Liver (tissue), 9 donors: ENCODE measurements around the gene SLC35A3. TPM values are rescaled to one million over a fixed set of nuclear protein-coding genes. Genes with fewer than 3 reads are reported as not detected.
"Not testable (repeated sequence)": the region's sequence is repeated elsewhere in the genome, so short reads cannot be mapped to it uniquely, and the experiment has no call there.

ENCODE experiments used
- DNase-seq: peaks from one replicate; pipeline ENCODE4 v3.0.0-alpha.2; 2017; ENCODE audit warnings: low spot score
- H3K27ac ChIP-seq, 2 donors: one replicate each; pipeline ENCODE4 v1.7.0; 2013; ENCODE audit warnings: inconsistent platforms in 2 of 2, low read length in 2 of 2, control low read depth in 1 of 2, low read depth in 1 of 2, mild to moderate bottlenecking in 1 of 2
- H3K27me3 ChIP-seq, 4 donors: one replicate each; pipeline versions ENCODE4 v1.6.1 to v1.7.0; 2013; ENCODE audit warnings: low read length in 3 of 4, inconsistent platforms in 1 of 4, mild to moderate bottlenecking in 1 of 4, moderate library complexity in 1 of 4; ENCODE audit not compliant: control insufficient read depth in 4 of 4, insufficient read depth in 4 of 4
- H3K36me3 ChIP-seq, 4 donors: one replicate each; pipeline versions ENCODE4 v1.6.1 to v1.7.0; 2013; ENCODE audit warnings: low read length in 3 of 4, mild to moderate bottlenecking in 3 of 4, low read depth in 1 of 4, moderate library complexity in 1 of 4; ENCODE audit not compliant: control insufficient read depth in 4 of 4, insufficient read depth in 3 of 4
- H3K4me1 ChIP-seq, 4 donors: one replicate each; pipeline versions ENCODE4 v1.6.1 to v1.7.0; 2013; ENCODE audit warnings: low read length in 3 of 4, mild to moderate bottlenecking in 3 of 4, moderate library complexity in 1 of 4; ENCODE audit not compliant: control insufficient read depth in 4 of 4, insufficient read depth in 4 of 4
- H3K4me3 ChIP-seq, 3 donors: one replicate each; pipeline versions ENCODE4 v1.6.1 to v1.7.0; 2013; ENCODE audit warnings: low read length in 3 of 3, control low read depth in 1 of 3, low read depth in 1 of 3, mild to moderate bottlenecking in 1 of 3
- H3K9ac ChIP-seq, 2 donors: one replicate each; pipeline ENCODE4 v1.7.0; 2013; ENCODE audit warnings: low read length in 2 of 2, mild to moderate bottlenecking in 2 of 2, moderate library complexity in 2 of 2, control low read depth in 1 of 2, low read depth in 1 of 2
- H3K9me3 ChIP-seq, 4 donors: one replicate each; pipeline versions ENCODE4 v1.6.1 to v1.7.0; 2013; ENCODE audit warnings: low read length in 3 of 4; ENCODE audit not compliant: control insufficient read depth in 4 of 4
- FOXA1 ChIP-seq: IDR thresholded peaks from 2 replicates; pipeline ENCODE4 v1.6.1; 2016; ENCODE audit warnings: antibody characterized with exemption
- FOXA2 ChIP-seq: IDR thresholded peaks from 2 replicates; pipeline ENCODE4 v1.6.1; 2016; ENCODE audit warnings: antibody characterized with exemption
- GABPA ChIP-seq, 2 donors: IDR thresholded peaks in 1 of 2; conservative IDR thresholded peaks in 1 of 2; 2 replicates each; pipeline ENCODE4 v1.6.1; 2016; ENCODE audit warnings: antibody characterized with exemption in 2 of 2, mild to moderate bottlenecking in 1 of 2, moderate library complexity in 1 of 2
- HNF4A ChIP-seq, 2 donors: conservative IDR thresholded peaks; 2 replicates each; pipeline ENCODE4 v1.6.1; 2016; ENCODE audit warnings: antibody characterized with exemption in 2 of 2, mild to moderate bottlenecking in 2 of 2
- HNF4G ChIP-seq: IDR thresholded peaks from 2 replicates; pipeline ENCODE4 v1.6.1; 2016; ENCODE audit warnings: antibody characterized with exemption
- JUND ChIP-seq, 2 donors: IDR thresholded peaks; 2 replicates each; pipeline ENCODE4 v1.6.1; 2016; ENCODE audit warnings: antibody characterized with exemption in 2 of 2
- NR2F2 ChIP-seq: IDR thresholded peaks from 2 replicates; pipeline ENCODE4 v1.6.1; 2016; ENCODE audit warnings: antibody characterized with exemption
- RAD21 ChIP-seq, 2 donors: IDR thresholded peaks; 2 replicates each; pipeline ENCODE4 v1.6.1; 2016; ENCODE audit warnings: antibody characterized with exemption in 2 of 2, mild to moderate bottlenecking in 2 of 2
- REST ChIP-seq: IDR thresholded peaks from 2 replicates; pipeline ENCODE4 v1.6.1; 2016; ENCODE audit warnings: antibody characterized with exemption, mild to moderate bottlenecking
- RXRA ChIP-seq, 2 donors: IDR thresholded peaks; 2 replicates each; pipeline ENCODE4 v1.6.1; 2017 to 2018; ENCODE audit warnings: antibody characterized with exemption in 2 of 2, mild to moderate bottlenecking in 1 of 2
- TAF1 ChIP-seq: conservative IDR thresholded peaks from 2 replicates; pipeline ENCODE4 v1.6.1; 2016; ENCODE audit warnings: antibody characterized with exemption, mild to moderate bottlenecking
- YY1 ChIP-seq: IDR thresholded peaks from 2 replicates; pipeline ENCODE4 v1.6.1; 2016; ENCODE audit warnings: antibody characterized with exemption, mild to moderate bottlenecking
- WGBS: extraction: QIAGEN DNeasy Blood & Tissue Kit; methylation state at CpG from one replicate; pipeline ENCODE4 v1.1.7; 2013; 5-methylcytosine and 5-hydroxymethylcytosine counted together
- polyA plus RNA-seq, 2 donors: library from polyadenylated mRNA; stranded (reverse) in 1 of 2; unstranded in 1 of 2; fragments of 200-250 nt in 1 of 2; fragments of >200 nt in 1 of 2; fragmentation: Nextera tagmentation in 1 of 2; extraction: Ambion mirVana in 1 of 2; gene quantifications; one replicate each; pipeline versions ENCODE4 v1.2.1 to v1.2.3, GENCODE V29; 2013 to 2015
- total RNA-seq, 2 donors: library from RNA; depleted of rRNA; stranded (reverse); fragments of >200 nt; gene quantifications; one replicate each; pipeline ENCODE4 v1.2.3, GENCODE V29; 2014
- TF ChIP-seq, protein P1 (sequence below): IDR thresholded peaks from 2 replicates; pipeline ENCODE4 v1.6.1; 2016; ENCODE audit warnings: antibody characterized with exemption
- TF ChIP-seq, protein P2 (sequence below): IDR thresholded peaks from 2 replicates; pipeline ENCODE4 v1.6.1; 2016; ENCODE audit warnings: antibody characterized with exemption
- TF ChIP-seq, protein P3 (sequence below): fragments of 150-350 bp; IDR thresholded peaks from 2 replicates; pipeline ENCODE4 v1.5.1; 2017; ENCODE audit warnings: improper control_type of control experiment, low read depth, low read length; ENCODE audit not compliant: missing input control
- donor health status: healthy.
- donor health status: healthy.
- donor health status: healthy.
- donor health status: healthy.
- donor health status: healthy.

SLC35A3 gene
- total and polyA plus RNA-seq, 4 donors, result 12.1 to 35.1 (median 14.4) TPM

- H3K27me3 ChIP-seq, result no peaks in the 10 kb centered on the region
- no peaks in the 10 kb centered on the region for H3K36me3 ChIP-seq
- H3K9me3 ChIP-seq, result no peaks in the 10 kb centered on the region
- H3K4me1 ChIP-seq, result peaks cover 0 to 3% (median 0%) of the 10 kb centered on the region in 4 donors
- no peak for DNase-seq
- 96% methylated on average over 1 of the region's 1 CpG for WGBS
- no peak overlapping the region for H3K4me3 ChIP-seq
- H3K9ac ChIP-seq, result no peak overlapping the region
- no peak overlapping the region for H3K27ac ChIP-seq
- TF ChIP-seq GABPA (IDR thresholded peaks at IDR 0.05 in 1 of 2, conservative IDR thresholded peaks at IDR 0.05 in 1 of 2), result no peak
- no peak for TF ChIP-seq TAF1
- TF ChIP-seq RAD21 (IDR thresholded peaks at IDR 0.05), result no peak
- no peak for TF ChIP-seq YY1
- TF ChIP-seq HNF4G, result no peak
- no peak for TF ChIP-seq NR2F2
- TF ChIP-seq FOXA1, result no peak
- TF ChIP-seq JUND (IDR thresholded peaks at IDR 0.05), result no peak
- TF ChIP-seq, protein P1, sequence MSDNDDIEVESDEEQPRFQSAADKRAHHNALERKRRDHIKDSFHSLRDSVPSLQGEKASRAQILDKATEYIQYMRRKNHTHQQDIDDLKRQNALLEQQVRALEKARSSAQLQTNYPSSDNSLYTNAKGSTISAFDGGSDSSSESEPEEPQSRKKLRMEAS, result no peak
- no peak for TF ChIP-seq RXRA (IDR thresholded peaks at IDR 0.05)
- TF ChIP-seq REST, result no peak
- no peak for TF ChIP-seq FOXA2
- no peak for TF ChIP-seq HNF4A (conservative IDR thresholded peaks at IDR 0.05)
- TF ChIP-seq, protein P2, sequence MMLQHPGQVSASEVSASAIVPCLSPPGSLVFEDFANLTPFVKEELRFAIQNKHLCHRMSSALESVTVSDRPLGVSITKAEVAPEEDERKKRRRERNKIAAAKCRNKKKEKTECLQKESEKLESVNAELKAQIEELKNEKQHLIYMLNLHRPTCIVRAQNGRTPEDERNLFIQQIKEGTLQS, result no peak
- TF ChIP-seq, protein P3, sequence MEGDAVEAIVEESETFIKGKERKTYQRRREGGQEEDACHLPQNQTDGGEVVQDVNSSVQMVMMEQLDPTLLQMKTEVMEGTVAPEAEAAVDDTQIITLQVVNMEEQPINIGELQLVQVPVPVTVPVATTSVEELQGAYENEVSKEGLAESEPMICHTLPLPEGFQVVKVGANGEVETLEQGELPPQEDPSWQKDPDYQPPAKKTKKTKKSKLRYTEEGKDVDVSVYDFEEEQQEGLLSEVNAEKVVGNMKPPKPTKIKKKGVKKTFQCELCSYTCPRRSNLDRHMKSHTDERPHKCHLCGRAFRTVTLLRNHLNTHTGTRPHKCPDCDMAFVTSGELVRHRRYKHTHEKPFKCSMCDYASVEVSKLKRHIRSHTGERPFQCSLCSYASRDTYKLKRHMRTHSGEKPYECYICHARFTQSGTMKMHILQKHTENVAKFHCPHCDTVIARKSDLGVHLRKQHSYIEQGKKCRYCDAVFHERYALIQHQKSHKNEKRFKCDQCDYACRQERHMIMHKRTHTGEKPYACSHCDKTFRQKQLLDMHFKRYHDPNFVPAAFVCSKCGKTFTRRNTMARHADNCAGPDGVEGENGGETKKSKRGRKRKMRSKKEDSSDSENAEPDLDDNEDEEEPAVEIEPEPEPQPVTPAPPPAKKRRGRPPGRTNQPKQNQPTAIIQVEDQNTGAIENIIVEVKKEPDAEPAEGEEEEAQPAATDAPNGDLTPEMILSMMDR, result no peak
Observed at GRCh38 chr1:99957818-99958217, 12.0 kb upstream of the SLC35A3 start.

DNA sequence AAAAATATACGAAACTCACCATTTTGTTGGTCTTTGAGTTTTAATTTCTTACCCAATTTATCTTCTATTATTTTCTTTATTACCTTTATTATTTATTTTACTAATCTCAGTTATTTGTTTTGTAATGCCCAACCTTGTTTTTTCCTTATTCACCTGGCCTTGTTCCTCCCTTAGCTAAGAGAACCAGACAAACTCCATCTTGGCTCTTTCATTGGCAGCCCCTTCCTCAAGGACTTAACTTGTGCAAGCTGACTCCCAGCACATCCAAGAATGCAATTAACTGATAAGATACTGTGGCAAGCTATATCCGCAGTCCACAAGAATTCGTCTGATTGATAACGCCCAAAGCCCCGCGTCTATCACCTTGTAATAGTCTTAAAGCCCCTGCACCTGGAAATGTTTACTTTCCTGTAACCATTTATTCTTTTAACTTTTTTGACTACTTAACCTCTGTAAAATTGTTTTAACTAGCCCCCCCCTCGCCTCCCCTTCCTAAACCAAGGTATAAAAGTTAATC lies 10.5 kb upstream of the SLC35A3 start:
- not testable (repeated sequence) for H3K36me3 ChIP-seq, H3K27me3 ChIP-seq, DNase-seq, H3K4me3 ChIP-seq, H3K9ac ChIP-seq, H3K9me3 ChIP-seq, H3K27ac ChIP-seq, H3K4me1 ChIP-seq
- WGBS, result 74% methylated on average over 7 of the region's 7 CpGs

- not testable (repeated sequence) for H3K4me3 ChIP-seq, DNase-seq, H3K27ac ChIP-seq, H3K36me3 ChIP-seq, H3K9ac ChIP-seq, H3K27me3 ChIP-seq, H3K9me3 ChIP-seq, H3K4me1 ChIP-seq
- 96% methylated on average over 5 of the region's 5 CpGs for WGBS
Observed at GRCh38 chr1:99960260-99960659, 9.5 kb upstream of the SLC35A3 start.
